Loucy (cell line): ENCODE results near the gene GGA1.

Experiments used
- H2AFZ ChIP-seq: fragments of 200-600 bp; sonication (generic); 2 replicates; pipeline ENCODE4 v1.6.0; 2016; ENCODE audit warnings: antibody characterized with exemption, mild to moderate bottlenecking, low read length, moderate library complexity
- H3F3A ChIP-seq: fragments of 200-600 bp; 2 replicates; pipeline ENCODE4 v1.6.0; 2016; ENCODE audit warnings: antibody characterized with exemption, low read depth, mild to moderate bottlenecking
- H3K27me3 ChIP-seq: fragments of 200-600 bp; sonication (generic); 2 replicates; pipeline ENCODE4 v1.6.1; 2014; ENCODE audit warnings: low read length, mild to moderate bottlenecking; ENCODE audit not compliant: insufficient read depth, poor library complexity, severe bottlenecking
- H3K36me3 ChIP-seq: fragments of 200-600 bp; sonication (generic); 2 replicates; pipeline ENCODE4 v1.6.1; 2016; ENCODE audit warnings: low read length; ENCODE audit not compliant: insufficient read depth
- H3K4me1 ChIP-seq: fragments of 200-600 bp; sonication (generic); 2 replicates; pipeline ENCODE4 v1.5.1; 2014; ENCODE audit warnings: low read length, mild to moderate bottlenecking; ENCODE audit not compliant: insufficient read depth, poor library complexity, severe bottlenecking
- H3K4me2 ChIP-seq: fragments of 200-600 bp; sonication (generic); 2 replicates; pipeline ENCODE4 v1.6.0; 2014; ENCODE audit warnings: antibody characterized with exemption, low read length, low read depth, mild to moderate bottlenecking; ENCODE audit not compliant: poor library complexity, severe bottlenecking
- H3K4me3 ChIP-seq: fragments of 200-600 bp; sonication (generic); 2 replicates; pipeline ENCODE4 v1.5.1; 2014; ENCODE audit warnings: low read length, mild to moderate bottlenecking, mixed read lengths; ENCODE audit not compliant: poor library complexity, severe bottlenecking
- H3K79me2 ChIP-seq: fragments of 200-600 bp; sonication (generic); 2 replicates; pipeline ENCODE4 v1.6.1; 2014; ENCODE audit warnings: low read length; ENCODE audit not compliant: insufficient read depth
- H3K9ac ChIP-seq: fragments of 200-600 bp; sonication (generic); 2 replicates; pipeline ENCODE4 v1.6.0; 2014; ENCODE audit warnings: mild to moderate bottlenecking, low read depth, low read length, moderate library complexity; ENCODE audit not compliant: poor library complexity, severe bottlenecking
- H3K9me2 ChIP-seq: fragments of 200-600 bp; sonication (generic); replicated peaks from 2 replicates; pipeline ENCODE4 v1.6.1; 2016; ENCODE audit warnings: low read depth, low read length, mixed read lengths
- H3K9me3 ChIP-seq: fragments of 200-600 bp; sonication (generic); 2 replicates; pipeline ENCODE4 v1.6.1; 2014; ENCODE audit warnings: mild to moderate bottlenecking, antibody characterized with exemption, low read length, low read depth; ENCODE audit not compliant: insufficient read depth
- H4K20me1 ChIP-seq: fragments of 200-600 bp; sonication (generic); 2 replicates; pipeline ENCODE4 v1.6.0; 2014; ENCODE audit warnings: antibody characterized with exemption, low read length, mild to moderate bottlenecking; ENCODE audit not compliant: insufficient read depth, poor library complexity, severe bottlenecking
- CTCF ChIP-seq: fragments of 200-600 bp; sonication (generic); conservative IDR thresholded peaks from 2 replicates; pipeline ENCODE4 v1.5.1; 2014; ENCODE audit warnings: mild to moderate bottlenecking, antibody characterized with exemption, low read length
- EZH2phosphoT487 ChIP-seq: fragments of 200-600 bp; IDR thresholded peaks from 2 replicates; pipeline ENCODE4 v1.6.1; 2018; ENCODE audit warnings: antibody characterized with exemption, mild to moderate bottlenecking, moderate library complexity, borderline replicate concordance

Gene GGA1

DNA sequence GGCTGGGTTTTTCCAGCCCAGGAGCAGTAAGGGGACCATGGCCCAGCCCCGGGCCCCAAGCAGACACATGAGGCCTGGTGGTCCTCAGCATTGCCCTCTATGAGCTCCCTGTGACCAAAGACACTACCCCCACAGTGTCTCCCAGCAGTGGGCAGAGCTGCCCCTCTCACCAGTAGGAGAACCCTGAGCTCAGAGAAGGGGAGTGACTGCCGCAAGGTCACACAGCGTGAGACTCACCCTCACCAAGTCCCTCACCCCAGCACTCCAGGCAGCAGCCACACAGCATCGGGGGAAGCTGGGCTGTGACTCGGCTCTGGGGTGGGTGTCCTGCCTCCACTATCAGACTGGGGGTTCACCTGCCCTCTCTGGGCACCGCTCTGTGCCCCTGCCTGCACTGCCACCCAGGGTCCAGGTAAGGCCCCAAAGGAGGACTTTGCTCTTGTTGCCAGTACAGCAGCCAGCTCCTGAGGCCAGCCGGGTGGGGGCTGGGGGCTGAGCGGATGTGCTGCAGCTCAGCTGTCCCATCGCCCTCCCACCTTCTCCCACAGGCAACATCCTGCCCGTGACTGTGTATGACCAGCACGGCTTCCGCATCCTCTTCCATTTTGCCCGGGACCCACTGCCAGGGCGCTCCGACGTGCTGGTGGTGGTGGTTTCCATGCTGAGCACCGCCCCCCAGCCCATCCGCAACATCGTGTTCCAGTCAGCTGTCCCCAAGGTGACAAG is 23.0 kb downstream of the GGA1 start:
- Histone ChIP-seq H4K20me1 (no peaks in the 10 kb centered on the region), H3K4me1 (peaks cover 66% of the 10 kb centered on the region), H3K9me2 (no peaks in the 10 kb centered on the region), H3K4me2 (no peak overlapping the region), H3K27me3 (no peaks in the 10 kb centered on the region), H3K9me3 (no peaks in the 10 kb centered on the region), H3K4me3 (no peak overlapping the region), H2AFZ (no peak overlapping the region), H3K9ac (no peak overlapping the region), H3K36me3 (no peaks in the 10 kb centered on the region), H3K79me2 (0 out of 2 replicates have a peak, but pooled peaks cover 5% of the 10 kb centered on the region), H3F3A (peaks cover 12% of the 10 kb centered on the region; the same call in 1 of the 2 replicates)
- TF ChIP-seq EZH2phosphoT487, result no peak
- no peak for TF ChIP-seq CTCF

GRCh38 chr22:37632174-37633088 is 23.8 kb downstream of the GGA1 start:
- TF ChIP-seq CTCF, result no peak
- Histone ChIP-seq H2AFZ (no peak overlapping the region), H3K4me3 (no peak overlapping the region), H3K4me2 (peak overlapping the region; percentile 84), H3K9me3 (no peaks in the 10 kb centered on the region), H3K27me3 (no peaks in the 10 kb centered on the region), H4K20me1 (no peaks in the 10 kb centered on the region), H3K9ac (peak overlapping the region; percentile 68), H3K4me1 (peaks cover 66% of the 10 kb centered on the region), H3F3A (peaks cover 14% of the 10 kb centered on the region), H3K36me3 (no peaks in the 10 kb centered on the region), H3K79me2 (0 out of 2 replicates have a peak, but pooled peaks cover 5% of the 10 kb centered on the region), H3K9me2 (no peaks in the 10 kb centered on the region)

DNA sequence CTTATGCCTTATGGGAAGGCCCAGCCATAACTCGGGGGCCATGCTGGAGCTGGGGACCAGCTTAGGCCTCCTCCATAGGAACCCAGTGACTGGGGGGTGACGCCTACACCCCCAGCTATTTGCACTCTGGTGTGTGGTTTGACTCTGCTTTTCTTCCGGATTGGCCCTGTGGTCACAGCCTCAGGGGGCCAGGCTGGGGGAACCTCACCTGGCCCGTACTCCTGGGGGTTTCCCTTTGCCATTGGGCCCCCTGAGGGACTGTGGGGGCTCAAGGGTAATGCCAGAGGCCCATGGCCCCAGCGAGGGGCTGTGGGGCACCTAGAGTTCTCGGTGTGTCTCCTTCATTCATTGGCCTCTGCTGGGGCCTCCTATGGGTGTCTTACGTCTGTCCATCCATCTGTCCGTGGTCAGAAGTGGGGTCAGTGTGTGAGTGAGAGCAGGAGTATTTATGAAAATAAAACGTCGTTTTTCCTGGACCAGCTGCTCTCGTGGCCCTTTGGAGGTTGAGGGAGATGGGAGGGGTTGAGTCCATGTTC is 24.5 kb downstream of the GGA1 start:
- no peaks in the 10 kb centered on the region for H3K36me3 ChIP-seq
- no peak overlapping the region for H2AFZ ChIP-seq
- H3K4me1 ChIP-seq, result peaks cover 66% of the 10 kb centered on the region
- H3K9me3 ChIP-seq, result no peaks in the 10 kb centered on the region
- H4K20me1 ChIP-seq, result no peaks in the 10 kb centered on the region
- peaks cover 16% of the 10 kb centered on the region for H3F3A ChIP-seq
- peak overlapping the region; percentile 84 for H3K4me2 ChIP-seq
- H3K9me2 ChIP-seq, result no peaks in the 10 kb centered on the region
- H3K27me3 ChIP-seq, result no peaks in the 10 kb centered on the region
- H3K4me3 ChIP-seq, result peak overlapping the region; percentile 59
- TF ChIP-seq EZH2phosphoT487 (no peak), CTCF (no peak)
- peak overlapping the region; percentile 68 for H3K9ac ChIP-seq
- H3K79me2 ChIP-seq, result 0 out of 2 replicates have a peak, but pooled peaks cover 5% of the 10 kb centered on the region
